GM12865 (cell line): ENCODE measurements around the gene MAP4K4.
"Not testable (repeated sequence)": the region's sequence is repeated elsewhere in the genome, so short reads cannot be mapped to it uniquely, and the experiment has no call there.

Experiments
- DNase-seq: peaks from one replicate; pipeline ENCODE4 v3.0.0; 2010; ENCODE audit warnings: low read depth
- H3K4me3 ChIP-seq: 2 replicates; pipeline ENCODE4 v1.5.1; 2011; ENCODE audit warnings: mild to moderate bottlenecking, low read depth, low read length, control low read depth
- CTCF ChIP-seq: IDR thresholded peaks from 2 replicates; pipeline ENCODE4 v1.5.1; 2011; ENCODE audit warnings: low read length, control low read depth, low read depth, inconsistent platforms; ENCODE audit not compliant: insufficient read depth; ENCODE audit errors: missing control alignments

The MAP4K4 gene

GRCh38 chr2:101930019-101930418 lies 232.5 kb downstream of the MAP4K4 start:
- no peak for DNase-seq
- TF ChIP-seq CTCF, result no peak
- no peak overlapping the region for H3K4me3 ChIP-seq

- no peak overlapping the region for H3K4me3 ChIP-seq
- DNase-seq, result no peak
- TF ChIP-seq CTCF, result no peak
These were observed 233.3 kb downstream of the MAP4K4 start for GRCh38 chr2:101930847-101931246.

- no peak for DNase-seq
- H3K4me3 ChIP-seq, result no peak overlapping the region
These were observed 233.9 kb downstream of the MAP4K4 start for GRCh38 chr2:101931402-101931801.

GRCh38 chr2:101935764-101936163 lies 238.3 kb downstream of the MAP4K4 start:
- H3K4me3 ChIP-seq, DNase-seq: not testable (repeated sequence)

More at GRCh38 chr2:101931402-101931801, 233.9 kb downstream of the MAP4K4 start:
- no peak for TF ChIP-seq CTCF

- no peak for DNase-seq
- H3K4me3 ChIP-seq, result no peak overlapping the region
- TF ChIP-seq CTCF, result no peak
These were observed 245.3 kb downstream of the MAP4K4 start for GRCh38 chr2:101942851-101943250.
